ENCODE measurements around the gene SLC7A6.

Gene SLC7A6

DNA sequence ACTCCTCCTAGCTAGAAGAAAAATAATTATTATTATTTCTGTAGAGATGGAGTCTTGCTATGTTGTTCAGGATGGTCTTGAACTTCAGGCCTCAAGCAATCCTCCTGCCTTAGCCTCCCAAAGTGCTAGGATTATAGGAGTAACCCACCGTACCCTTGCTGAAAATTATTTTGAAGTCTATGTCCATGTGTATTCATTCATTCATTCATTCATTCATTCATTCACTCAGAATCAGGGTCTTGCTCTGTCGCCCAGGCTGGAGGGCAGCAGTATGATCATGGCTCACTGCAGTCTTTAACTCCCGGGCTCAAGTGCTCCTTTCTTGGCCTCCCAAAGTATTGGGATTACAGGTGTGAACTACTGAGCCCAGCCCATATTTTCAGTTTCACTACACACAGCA lies 42.3 kb downstream of the SLC7A6 start:
- no peak for DNase-seq (ENCODE audit: low read depth)

- DNase-seq (ENCODE audit: low read depth): no peak
Measured at GRCh38 chr16:68309799-68310198, 45.5 kb downstream of the SLC7A6 start.

- no peak for DNase-seq (ENCODE audit: low read depth)
Measured at GRCh38 chr16:68310437-68310773, 46.1 kb downstream of the SLC7A6 start.

DNA sequence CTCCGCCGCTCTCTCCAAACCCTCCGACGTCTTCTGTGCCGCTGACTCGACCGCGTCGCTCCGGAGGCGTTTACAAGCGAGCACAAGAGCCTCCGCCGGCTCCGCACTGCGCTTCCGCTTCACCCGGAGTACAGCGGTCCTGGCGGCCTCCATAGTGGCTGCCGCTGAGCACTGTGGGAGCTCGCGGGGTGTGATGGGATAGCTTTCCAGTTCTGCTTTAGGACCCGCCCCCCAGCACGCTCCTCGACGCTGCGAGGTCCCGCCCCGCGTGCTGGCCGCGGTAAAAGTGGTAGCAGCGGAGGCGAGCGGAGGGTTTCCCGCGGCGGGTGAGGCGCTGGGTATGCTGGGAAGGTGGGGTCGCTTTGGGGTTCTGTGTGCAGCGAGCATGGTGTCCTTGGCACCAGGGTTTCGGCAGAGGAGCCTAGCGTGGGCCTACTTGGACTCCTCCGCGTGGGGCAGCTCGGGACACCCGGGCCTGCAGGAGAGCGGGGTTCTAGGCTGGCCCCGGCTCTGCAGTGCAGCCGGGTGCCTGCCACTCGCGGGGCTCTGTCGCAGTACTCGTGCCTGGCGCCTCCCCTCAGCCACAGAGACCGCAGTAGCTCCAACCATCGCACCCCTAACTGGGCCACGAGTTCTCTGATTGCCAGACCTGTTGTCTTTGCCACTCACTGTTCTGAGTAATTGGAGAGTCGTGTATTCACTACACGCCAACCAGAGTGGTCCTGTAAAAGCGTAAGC lies 46.6 kb downstream of the SLC7A6 start, which contains the start of the genes PRMT7 and SLC7A6OS:
PRMT7 (plus strand) TSS at position 246 of the 738 bp plus-strand sequence. CDS start 4,961 bp downstream, outside the sequence.
SLC7A6OS (minus strand) TSS at position 173 of the 738 bp plus-strand sequence; CDS start at position 153, 20 bp downstream.
- DNase-seq (ENCODE audit: low read depth): peak; percentile 84

DNA sequence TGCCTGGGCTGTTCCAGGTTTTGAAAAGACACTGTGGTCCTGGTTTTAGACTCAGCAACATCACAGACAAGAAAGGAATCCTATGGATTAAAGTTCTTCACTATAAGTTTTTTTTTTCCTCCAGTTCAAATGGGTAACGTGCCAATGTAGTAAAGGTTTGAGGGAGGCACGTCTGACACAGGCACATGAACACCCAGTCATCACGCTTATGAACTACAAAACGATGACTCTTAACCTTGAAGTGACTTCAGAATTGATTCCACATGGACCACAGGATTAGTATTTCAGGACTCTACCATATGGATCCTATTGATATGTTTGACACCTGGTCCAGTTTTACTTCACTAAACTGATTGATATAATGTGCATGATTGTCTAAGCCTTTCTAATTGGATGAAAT lies 48.8 kb downstream of the SLC7A6 start:
- DNase-seq (ENCODE audit: low read depth): no peak

GRCh38 chr16:68319185-68319908 lies 55.0 kb downstream of the SLC7A6 start:
- no peak for DNase-seq (ENCODE audit: low read depth)

- DNase-seq (ENCODE audit: low read depth): no peak
Measured at GRCh38 chr16:68324336-68324735, 60.0 kb downstream of the SLC7A6 start.

DNA sequence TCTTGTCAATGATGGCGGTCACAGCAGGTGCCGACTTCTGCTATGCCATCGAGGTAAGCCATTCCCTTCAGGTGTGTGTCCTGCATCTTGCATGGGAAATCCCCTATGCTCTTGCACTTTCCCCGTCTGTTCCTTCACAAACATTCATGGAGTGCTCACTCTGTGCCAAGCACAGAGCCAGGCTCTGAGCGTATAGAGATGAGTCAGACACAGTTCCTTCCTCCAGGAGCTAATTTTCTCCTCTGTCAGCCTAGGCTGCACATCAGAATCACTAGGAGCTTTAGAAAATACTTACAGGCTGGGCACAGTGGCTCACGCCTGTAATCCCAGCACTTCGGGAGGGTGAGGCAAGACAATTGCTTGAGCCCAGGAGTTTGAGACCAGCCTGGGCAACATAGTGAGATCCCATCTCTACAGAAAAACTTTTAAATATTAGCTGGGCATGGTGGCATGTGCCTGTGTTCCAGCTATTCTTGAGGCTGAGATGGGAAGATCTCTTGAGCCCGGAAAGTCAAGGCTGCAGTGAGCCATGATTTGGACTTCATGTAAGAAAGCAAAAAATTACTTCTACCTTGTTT lies 60.5 kb downstream of the SLC7A6 start:
- no peak for DNase-seq (ENCODE audit: low read depth)

GRCh38 chr16:68328151-68328859 lies 64.0 kb downstream of the SLC7A6 start:
- DNase-seq (ENCODE audit: low read depth): peak; percentile 68

- DNase-seq (ENCODE audit: low read depth): no peak
Measured at GRCh38 chr16:68328860-68329390, 64.6 kb downstream of the SLC7A6 start.

DNA sequence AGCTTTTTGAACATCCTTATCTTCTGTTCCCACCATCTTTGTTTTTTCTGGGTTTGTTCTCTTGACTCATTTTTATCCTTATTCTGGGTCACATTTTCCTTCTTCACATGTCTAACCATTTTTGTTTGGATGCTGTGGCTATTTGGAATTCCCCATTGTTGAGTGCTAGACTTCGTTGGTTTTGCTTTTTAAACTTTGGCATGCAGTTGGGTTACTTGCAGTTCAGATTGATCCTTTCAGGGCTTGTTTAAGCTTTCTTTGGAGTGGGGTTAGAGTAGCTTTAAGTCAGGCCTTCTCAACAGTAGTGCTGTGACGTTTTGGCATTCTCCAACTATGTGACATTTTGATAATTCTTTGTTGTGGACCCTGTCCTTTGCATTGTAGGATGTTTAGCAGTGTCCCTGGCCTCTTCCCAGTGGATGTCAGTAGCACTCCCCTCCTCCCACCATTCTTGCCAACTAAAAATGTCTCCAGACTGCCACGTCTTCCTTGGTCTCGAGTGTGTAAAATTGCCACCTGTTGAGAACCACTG lies 67.6 kb downstream of the SLC7A6 start:
- no peak for DNase-seq (ENCODE audit: low read depth)

GRCh38 chr16:68332411-68333121 lies 68.2 kb downstream of the SLC7A6 start:
- no peak for DNase-seq (ENCODE audit: low read depth)

DNA sequence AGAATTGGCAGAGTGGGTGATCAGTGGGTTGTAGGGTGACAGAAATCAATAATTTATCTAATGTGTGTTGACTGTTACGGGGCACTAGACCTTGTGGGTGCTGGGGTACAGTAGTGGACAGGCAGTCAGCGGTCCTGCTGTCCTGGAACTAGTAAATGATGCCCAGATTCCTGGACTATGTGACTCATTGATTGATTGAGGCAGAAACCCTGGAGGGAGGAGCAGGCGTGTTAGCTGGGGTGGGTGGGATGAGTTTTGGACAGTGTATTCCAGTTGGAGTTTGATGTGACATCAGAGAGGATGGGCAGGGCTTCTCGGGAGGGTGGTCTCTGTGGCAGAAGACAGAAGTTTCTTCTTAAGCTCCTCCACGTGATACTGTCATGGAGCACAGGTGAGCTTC lies 70.8 kb downstream of the SLC7A6 start:
- no peak for DNase-seq (ENCODE audit: low read depth)

DNA sequence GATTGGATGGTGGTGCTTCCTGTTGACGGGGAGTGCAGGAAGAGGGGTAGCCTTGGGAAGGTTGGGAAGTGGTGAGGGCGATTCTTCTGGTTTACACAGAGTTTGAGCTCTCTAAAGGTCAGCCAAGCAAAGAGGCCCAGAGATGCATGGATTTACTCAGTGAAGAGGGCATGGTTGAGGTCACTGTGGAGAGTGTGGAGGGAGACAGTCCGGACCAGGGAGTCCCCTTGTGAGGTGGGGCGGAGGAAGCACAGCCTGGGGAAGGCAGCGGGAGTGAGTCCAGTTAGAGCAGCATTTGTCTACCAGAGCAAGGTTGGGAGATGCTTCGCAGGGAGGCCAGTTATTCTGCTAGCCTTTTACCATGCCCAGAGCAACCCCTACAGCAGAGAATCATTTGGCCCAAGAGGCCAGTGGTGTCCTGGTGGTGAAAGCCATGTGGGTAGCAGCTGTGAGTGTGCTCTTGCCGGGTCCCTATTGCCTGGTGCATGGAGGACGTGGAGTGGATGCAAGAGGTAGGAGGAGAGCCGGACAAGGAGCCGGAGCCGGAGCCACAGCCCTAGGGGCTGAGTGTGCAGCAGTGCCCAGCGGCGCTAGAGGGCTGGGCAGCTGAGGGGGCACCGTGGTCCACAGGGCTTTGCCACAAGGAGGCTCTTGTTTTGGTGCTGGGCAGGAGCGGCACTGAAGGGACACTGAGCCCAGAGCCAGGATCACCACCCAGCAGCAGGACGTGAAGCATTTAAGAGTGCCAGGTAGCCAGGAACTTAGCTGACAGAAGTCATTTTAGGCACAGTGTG lies 74.2 kb downstream of the SLC7A6 start:
- no peak for DNase-seq (ENCODE audit: low read depth)

DNA sequence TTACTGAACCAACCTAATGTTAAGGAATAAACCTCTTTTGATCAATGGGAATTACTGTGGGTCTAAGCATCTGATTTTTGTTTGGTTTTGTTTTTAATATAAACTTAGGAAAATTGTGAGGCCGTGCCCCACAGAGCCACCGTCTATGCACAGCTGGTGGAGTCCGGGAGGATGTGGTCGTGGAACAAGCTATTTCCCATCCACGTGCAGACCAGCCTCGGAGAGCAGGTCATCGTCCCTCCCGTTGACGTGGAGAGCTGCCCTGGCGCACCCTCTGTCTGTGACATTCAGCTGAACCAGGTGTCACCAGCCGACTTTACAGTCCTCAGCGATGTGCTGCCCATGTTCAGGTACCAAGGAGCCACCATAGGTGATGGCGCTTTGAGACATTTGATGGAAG lies 74.9 kb downstream of the SLC7A6 start:
- no peak for DNase-seq (ENCODE audit: low read depth)

GRCh38 chr16:68342620-68343019 lies 78.3 kb downstream of the SLC7A6 start:
- no peak for DNase-seq (ENCODE audit: low read depth)

- no peak for DNase-seq (ENCODE audit: low read depth)
Measured at GRCh38 chr16:68343137-68343536, 78.8 kb downstream of the SLC7A6 start.

DNA sequence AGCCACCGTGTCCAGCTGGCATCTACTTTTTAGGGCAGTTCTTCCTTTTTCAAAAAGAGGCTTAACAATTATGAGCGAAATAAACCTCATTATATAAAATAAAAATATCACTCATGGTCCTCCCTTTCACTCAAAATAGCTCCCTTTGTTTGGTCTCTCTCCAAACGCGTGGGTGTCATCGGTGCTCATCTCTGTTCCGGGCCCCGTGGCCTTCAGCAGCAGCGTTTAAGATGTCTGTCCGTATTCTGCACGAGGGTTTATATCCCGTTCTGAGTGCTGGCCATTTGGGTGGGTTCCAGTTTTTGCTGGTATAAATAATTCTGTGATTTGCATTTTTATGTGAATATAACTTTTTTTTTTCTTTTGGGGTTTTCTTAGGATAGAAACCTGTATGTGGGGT lies 79.9 kb downstream of the SLC7A6 start:
- no peak for DNase-seq (ENCODE audit: low read depth)

DNA sequence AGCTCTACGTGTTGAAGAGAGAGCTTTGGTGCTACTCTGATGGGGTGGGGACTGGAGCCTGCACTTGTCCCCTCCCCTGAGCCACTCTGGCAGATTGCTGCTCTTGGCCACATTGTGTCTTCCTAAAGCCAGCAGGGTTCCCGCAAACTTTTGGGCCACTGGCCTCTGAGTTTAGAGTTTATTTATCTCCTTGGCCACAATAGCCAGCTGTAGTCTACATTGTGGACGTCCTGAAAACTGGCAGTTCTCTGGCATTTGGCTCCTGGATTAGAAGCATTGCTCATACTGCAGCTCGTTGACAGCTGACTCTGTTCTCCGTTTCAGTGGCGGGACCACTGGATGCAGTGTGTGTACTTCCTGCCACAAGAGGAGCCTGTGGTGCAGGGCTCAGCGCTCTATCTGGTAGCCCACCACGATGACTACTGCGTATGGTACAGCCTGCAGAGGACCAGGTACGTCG lies 81.1 kb downstream of the SLC7A6 start:
- DNase-seq (ENCODE audit: low read depth): no peak

- no peak for DNase-seq (ENCODE audit: low read depth)
Measured at GRCh38 chr16:68345958-68346635, 81.8 kb downstream of the SLC7A6 start.

All from activated T-cell treated with anti-CD3 and anti-CD28 coated beads for 1 hour (primary cell).